ENCODE measurements around the gene PRR20G. TPM values are rescaled to one million over a fixed set of nuclear protein-coding genes. Genes with fewer than 3 reads are reported as not detected.
"Not testable (repeated sequence)": the region's sequence is repeated elsewhere in the genome, so short reads cannot be mapped to it uniquely, and the experiment has no call there.

Gene PRR20G
- total RNA-seq, 1 experiment from 2014 or later: not detected

- no peak for DNase-seq (ENCODE audit: low spot score)
Measured at GRCh38 chr3:127299276-127299675, 11.4 kb upstream of the PRR20G start.

GRCh38 chr3:127296959-127297358 lies 9.1 kb upstream of the PRR20G start:
- no peak for DNase-seq (ENCODE audit: low spot score)

GRCh38 chr3:127296166-127296565 lies 8.3 kb upstream of the PRR20G start:
- no peak for DNase-seq (ENCODE audit: low spot score)

- DNase-seq (ENCODE audit: low spot score): not testable (repeated sequence)
Measured at GRCh38 chr3:127293650-127294049, 5.8 kb upstream of the PRR20G start.

- DNase-seq (ENCODE audit: low spot score): no peak
Measured at GRCh38 chr3:127291611-127292010, 3.8 kb upstream of the PRR20G start.

GRCh38 chr3:127291114-127291513 lies 3.3 kb upstream of the PRR20G start:
- DNase-seq (ENCODE audit: low spot score): no peak

- DNase-seq (ENCODE audit: low spot score): no peak
Measured at GRCh38 chr3:127289706-127290575, 2.1 kb upstream of the PRR20G start.

GRCh38 chr3:127288921-127289705 lies 1.3 kb upstream of the PRR20G start:
- no peak for DNase-seq (ENCODE audit: low spot score)

- no peak for DNase-seq (ENCODE audit: low spot score)
Measured at GRCh38 chr3:127288343-127288742, 497 bp upstream of the PRR20G start.

- DNase-seq (ENCODE audit: low spot score): peak; percentile 78
Measured at GRCh38 chr3:127286571-127287140, 1.2 kb downstream of the PRR20G start.

GRCh38 chr3:127284258-127284657 lies 3.6 kb downstream of the PRR20G start:
- no peak for DNase-seq (ENCODE audit: low spot score)

- no peak for DNase-seq (ENCODE audit: low spot score)
Measured at GRCh38 chr3:127277561-127277960, 10.3 kb downstream of the PRR20G start.

- DNase-seq (ENCODE audit: low spot score): no peak
Measured at GRCh38 chr3:127276995-127277394, 10.9 kb downstream of the PRR20G start.

GRCh38 chr3:127276396-127276795 lies 11.4 kb downstream of the PRR20G start:
- DNase-seq (ENCODE audit: low spot score): no peak

GRCh38 chr3:127275287-127275781 lies 12.5 kb downstream of the PRR20G start:
- DNase-seq (ENCODE audit: low spot score): peak; percentile 80

- DNase-seq (ENCODE audit: low spot score): no peak
Measured at GRCh38 chr3:127274200-127274760, 13.6 kb downstream of the PRR20G start.

- no peak for DNase-seq (ENCODE audit: low spot score)
Measured at GRCh38 chr3:127273206-127273605, 14.6 kb downstream of the PRR20G start.

- no peak for DNase-seq (ENCODE audit: low spot score)
Measured at GRCh38 chr3:127266186-127266585, 21.7 kb downstream of the PRR20G start.

- DNase-seq (ENCODE audit: low spot score): no peak
Measured at GRCh38 chr3:127265581-127265981, 22.3 kb downstream of the PRR20G start.

GRCh38 chr3:127264794-127265514 lies 22.9 kb downstream of the PRR20G start:
- no peak for DNase-seq (ENCODE audit: low spot score)

- peak; percentile 54 for DNase-seq (ENCODE audit: low spot score)
Measured at GRCh38 chr3:127264292-127264691, 23.6 kb downstream of the PRR20G start.

All from A172 (cell line).